ENCODE measurements around the gene BMPR1A.
"Not testable (repeated sequence)": the region's sequence is repeated elsewhere in the genome, so short reads cannot be mapped to it uniquely, and the experiment has no call there.

BMPR1A gene

DNA sequence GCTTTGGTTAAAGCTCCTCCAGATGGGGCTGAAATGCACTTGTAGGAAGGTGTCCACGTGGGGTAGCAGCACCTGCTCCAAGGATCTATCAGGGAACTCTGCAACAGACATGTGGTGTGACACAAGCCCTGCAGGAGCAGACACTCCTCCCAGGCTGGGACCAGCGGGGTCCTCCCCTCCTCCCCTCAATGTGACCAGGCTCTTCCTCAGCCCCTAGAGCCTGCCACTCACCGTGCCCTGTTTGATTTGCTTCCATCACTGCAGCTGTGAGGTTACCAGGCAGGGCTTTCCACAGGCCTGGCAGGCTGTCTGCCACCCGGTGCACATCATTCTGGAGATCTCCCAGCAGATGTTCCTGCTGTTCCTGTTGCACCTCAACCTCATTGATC, 187.6 kb downstream of the BMPR1A start:
- no peak overlapping the region for H3K4me3 ChIP-seq (replicated peaks; ENCODE audit: low read depth, low read length)
- no peak for DNase-seq (ENCODE audit: low read depth)
- TF ChIP-seq, protein P1, sequence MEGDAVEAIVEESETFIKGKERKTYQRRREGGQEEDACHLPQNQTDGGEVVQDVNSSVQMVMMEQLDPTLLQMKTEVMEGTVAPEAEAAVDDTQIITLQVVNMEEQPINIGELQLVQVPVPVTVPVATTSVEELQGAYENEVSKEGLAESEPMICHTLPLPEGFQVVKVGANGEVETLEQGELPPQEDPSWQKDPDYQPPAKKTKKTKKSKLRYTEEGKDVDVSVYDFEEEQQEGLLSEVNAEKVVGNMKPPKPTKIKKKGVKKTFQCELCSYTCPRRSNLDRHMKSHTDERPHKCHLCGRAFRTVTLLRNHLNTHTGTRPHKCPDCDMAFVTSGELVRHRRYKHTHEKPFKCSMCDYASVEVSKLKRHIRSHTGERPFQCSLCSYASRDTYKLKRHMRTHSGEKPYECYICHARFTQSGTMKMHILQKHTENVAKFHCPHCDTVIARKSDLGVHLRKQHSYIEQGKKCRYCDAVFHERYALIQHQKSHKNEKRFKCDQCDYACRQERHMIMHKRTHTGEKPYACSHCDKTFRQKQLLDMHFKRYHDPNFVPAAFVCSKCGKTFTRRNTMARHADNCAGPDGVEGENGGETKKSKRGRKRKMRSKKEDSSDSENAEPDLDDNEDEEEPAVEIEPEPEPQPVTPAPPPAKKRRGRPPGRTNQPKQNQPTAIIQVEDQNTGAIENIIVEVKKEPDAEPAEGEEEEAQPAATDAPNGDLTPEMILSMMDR (IDR thresholded peaks at IDR 0.05; ENCODE audit: low read length, missing control alignments) = no peak

DNA sequence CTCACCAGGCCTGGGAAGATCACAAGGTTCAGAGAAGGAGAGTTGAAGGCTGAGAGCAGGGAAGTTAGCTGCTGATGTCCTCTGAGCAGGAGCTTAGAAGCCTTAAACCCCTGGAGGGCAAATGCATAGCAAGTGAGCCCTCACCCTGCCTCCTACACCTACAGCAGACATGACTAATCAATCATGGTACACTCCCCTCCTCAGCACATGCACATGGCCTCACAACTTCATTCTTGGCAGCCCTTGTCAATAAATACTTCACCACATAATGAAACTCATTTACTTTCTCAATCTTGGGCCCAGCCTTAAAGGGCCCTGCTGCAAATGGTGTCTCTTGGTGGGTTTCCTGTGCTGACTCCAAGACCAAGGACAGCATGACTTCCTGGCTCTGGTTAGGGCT, 188.1 kb downstream of the BMPR1A start:
- no peak for DNase-seq (ENCODE audit: low read depth)
- no peak overlapping the region for H3K4me3 ChIP-seq (replicated peaks; ENCODE audit: low read depth, low read length)
- TF ChIP-seq, protein P1 (IDR thresholded peaks at IDR 0.05; ENCODE audit: low read length, missing control alignments) = no peak

DNA sequence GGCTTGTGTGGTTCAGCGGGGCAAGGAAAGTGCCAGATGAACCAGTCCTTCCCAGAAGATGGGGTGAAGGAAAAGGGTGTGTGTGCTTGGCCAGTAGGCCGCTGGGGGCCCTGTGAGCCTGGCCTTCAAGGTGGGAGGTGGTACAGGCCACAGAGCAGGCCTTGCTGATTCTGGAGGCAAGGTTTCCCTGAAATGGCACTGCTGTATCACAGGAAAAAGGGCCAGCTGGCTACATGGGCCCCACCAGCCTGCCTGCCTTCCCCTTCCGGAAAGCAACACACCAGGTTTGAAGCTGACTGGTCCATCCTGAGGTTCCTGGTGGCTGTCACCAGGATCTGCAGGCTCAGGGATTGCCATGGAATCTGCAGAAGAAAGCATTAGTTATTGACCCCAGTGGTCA, 188.5 kb downstream of the BMPR1A start:
- no peak for DNase-seq (ENCODE audit: low read depth)
- TF ChIP-seq, protein P1 (IDR thresholded peaks at IDR 0.05; ENCODE audit: low read length, missing control alignments) = no peak
- no peak overlapping the region for H3K4me3 ChIP-seq (replicated peaks; ENCODE audit: low read depth, low read length)

DNA sequence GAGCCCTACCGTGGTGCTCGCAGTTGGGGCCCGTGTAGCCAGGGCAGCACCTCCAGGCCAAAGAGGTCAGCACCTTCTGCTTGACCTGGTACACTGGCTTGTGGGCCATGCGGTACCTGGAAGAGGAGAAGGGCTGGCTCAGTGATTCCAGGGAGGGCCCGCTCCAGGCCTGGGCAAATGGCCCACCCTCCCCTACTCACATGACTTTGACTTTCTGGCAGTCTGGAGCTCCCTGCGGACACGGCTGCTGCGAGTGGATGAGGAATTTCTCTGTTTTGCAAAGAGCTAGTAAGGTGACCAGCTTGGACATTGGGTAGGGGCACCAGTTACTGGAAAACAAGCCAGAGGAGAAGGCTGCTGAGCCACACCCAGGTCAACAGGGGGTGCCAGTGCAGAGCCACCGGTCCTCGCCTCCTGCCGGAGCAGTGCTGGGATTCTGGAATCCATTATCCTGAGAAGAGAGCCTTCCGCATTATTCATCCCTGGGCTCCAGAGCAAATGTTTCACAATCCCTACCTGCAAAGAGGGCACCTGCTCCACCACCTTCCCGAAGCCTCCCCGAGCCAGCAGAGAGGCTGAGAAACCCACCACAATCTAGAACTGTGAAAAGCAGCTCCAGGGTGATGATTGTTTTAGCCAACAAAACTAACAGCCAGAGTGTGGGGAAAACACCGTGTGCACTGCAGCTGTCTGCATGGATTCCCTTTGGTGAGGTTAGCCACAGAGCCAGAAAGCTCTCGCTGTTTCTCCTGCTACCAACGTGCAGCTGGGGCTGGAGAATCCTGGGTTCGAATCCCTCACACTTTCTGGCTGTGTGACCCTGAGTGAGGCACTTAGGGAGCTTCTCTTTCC, 189.2 kb downstream of the BMPR1A start:
- no peak overlapping the region for H3K4me3 ChIP-seq (replicated peaks; ENCODE audit: low read depth, low read length)
- no peak for DNase-seq (ENCODE audit: low read depth)
- TF ChIP-seq, protein P1 (IDR thresholded peaks at IDR 0.05; ENCODE audit: low read length, missing control alignments) = peak; percentile 29

DNA sequence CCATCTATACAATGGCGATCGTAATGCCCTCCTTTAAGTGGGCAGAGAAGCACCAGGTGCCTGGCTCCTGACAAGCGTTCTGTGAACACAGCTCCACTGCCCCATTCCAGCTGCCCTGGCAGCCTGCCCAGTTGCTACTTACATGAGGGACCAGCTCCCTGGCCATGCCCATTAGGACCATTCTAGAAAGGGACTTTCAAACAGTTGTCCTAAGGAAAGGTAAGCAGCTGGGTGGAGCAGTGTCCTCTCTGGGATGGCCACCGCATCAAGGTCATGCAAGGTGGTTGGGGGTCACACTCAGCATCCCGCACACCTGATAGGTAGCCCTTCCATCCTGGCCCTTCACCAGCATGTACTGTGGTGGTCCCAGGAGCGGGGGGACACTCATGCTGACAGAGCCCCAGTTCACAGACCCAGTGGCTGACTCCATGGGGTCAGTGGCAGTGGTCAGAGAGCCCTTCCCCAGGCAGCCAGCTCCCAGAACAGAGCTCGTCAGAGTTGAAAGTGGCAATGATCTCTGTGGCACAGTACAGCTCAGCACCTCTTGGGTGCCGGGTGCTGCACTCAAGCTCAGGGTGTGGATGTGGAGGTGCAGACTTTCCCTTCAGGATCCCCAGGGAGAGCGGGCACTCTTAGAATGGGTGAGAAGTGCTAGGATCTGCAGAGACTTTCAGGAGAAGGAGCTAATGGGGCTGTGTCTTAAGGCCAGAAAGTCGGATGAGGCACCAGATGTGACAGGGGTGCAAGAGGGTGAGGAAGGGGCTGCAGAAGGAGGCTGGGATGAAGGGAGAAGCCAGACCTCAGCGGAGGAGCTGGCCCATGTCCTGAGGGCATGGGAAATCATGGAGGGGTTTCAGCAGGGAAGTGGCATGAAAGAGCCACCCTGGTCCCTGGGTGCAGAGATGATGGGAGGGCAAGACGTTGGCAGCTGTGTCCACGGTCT, 190.1 kb downstream of the BMPR1A start:
- DNase-seq (ENCODE audit: low read depth) = no peak
- H3K4me3 ChIP-seq (replicated peaks; ENCODE audit: low read depth, low read length) = no peak overlapping the region
- TF ChIP-seq, protein P1 (IDR thresholded peaks at IDR 0.05; ENCODE audit: low read length, missing control alignments) = no peak

DNA sequence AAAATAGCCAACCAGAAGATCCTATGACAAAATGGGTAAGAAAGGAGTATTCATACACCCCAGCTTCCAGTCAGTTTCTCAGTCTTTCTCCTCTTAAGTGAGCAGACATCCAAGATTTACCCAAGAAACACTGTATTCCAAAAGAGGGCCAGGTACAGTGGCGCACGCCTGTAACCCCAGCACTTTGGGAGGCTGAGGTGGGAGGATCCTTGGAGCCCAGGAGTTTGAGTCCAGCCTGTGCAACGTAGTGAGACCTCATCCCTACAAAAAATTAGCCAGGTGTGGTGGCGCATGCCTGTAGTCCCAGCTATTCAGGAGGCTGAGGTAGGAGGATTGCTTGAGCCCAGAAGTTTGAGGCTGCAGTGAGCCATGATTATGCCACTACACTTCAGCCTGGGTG, 191.4 kb downstream of the BMPR1A start:
- not testable (repeated sequence) for H3K4me3 ChIP-seq (replicated peaks; ENCODE audit: low read depth, low read length); DNase-seq (ENCODE audit: low read depth)

DNA sequence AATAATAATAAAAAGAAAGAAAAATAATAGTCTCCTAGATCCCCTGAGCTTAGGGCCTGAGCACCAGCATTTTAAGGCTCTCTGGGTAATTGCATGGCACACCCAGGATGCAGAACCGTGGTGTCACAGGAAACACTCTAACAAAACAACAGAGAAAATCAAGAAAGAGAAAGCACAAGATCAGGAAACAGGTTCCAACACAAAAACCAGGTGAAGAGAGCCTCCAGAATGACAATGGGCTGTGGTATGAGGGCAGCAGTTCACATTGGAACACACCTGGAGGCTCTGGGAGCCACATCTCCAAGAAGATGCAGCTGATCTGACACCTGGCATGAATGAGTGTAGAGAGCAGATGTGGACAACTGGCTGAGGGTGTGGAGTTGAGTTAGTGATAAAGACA, 193.9 kb downstream of the BMPR1A start:
- H3K4me3 ChIP-seq (replicated peaks; ENCODE audit: low read depth, low read length) = no peak overlapping the region
- TF ChIP-seq, protein P1 (IDR thresholded peaks at IDR 0.05; ENCODE audit: low read length, missing control alignments) = no peak
- DNase-seq (ENCODE audit: low read depth) = no peak
